Measurements from ENCODE around the gene DNAJB14.

- TF ChIP-seq BRCA1 (CRISPR knock-in tag; IDR thresholded peaks at IDR 0.05) = no peak
- no peak for TF ChIP-seq ZNF644 (CRISPR knock-in tag; IDR thresholded peaks at IDR 0.05; ENCODE audit: low read depth)
- TF ChIP-seq ZNF12 (CRISPR knock-in tag; IDR thresholded peaks at IDR 0.05) = no peak
- no peak for TF ChIP-seq PHF21A (CRISPR knock-in tag; IDR thresholded peaks at IDR 0.05)
- TF ChIP-seq EP300 (IDR thresholded peaks at IDR 0.05; ENCODE audit: low read depth in 2 of 2, low read length in 2 of 2) = no peak
- no peak for TF ChIP-seq EP300 (CRISPR knock-in tag; IDR thresholded peaks at IDR 0.05; ENCODE audit: borderline replicate concordance)
- TF ChIP-seq GABPA (IDR thresholded peaks at IDR 0.05; ENCODE audit: low read depth, low read length) = no peak
- TF ChIP-seq GABPA (CRISPR knock-in tag; IDR thresholded peaks at IDR 0.05; ENCODE audit: low read depth) = no peak
- TF ChIP-seq SIN3A (IDR thresholded peaks at IDR 0.05; ENCODE audit: borderline replicate concordance, low read depth, low read length) = no peak
- no peak for TF ChIP-seq ZBTB43 (CRISPR knock-in tag; conservative IDR thresholded peaks at IDR 0.05)
- TF ChIP-seq ATF2 (CRISPR knock-in tag; IDR thresholded peaks at IDR 0.05) = no peak
- no peak for TF ChIP-seq AFF4 (CRISPR knock-in tag; IDR thresholded peaks at IDR 0.05)
- no peak for TF ChIP-seq MYNN (CRISPR knock-in tag; IDR thresholded peaks at IDR 0.05; ENCODE audit: low read depth)
- no peak for TF ChIP-seq CCDC6 (CRISPR knock-in tag; IDR thresholded peaks at IDR 0.05)
These were observed 37.0 kb upstream of the DNAJB14 start for GRCh38 chr4:99983289-99983943.

All from HepG2 (cell line).